NCI-H2171 treated with DMSO at 0.1 percent for 48 hours (cell line): ENCODE results near the gene FAM47A.

Source experiments
- DNase-seq: peaks from one replicate; lab custom pipeline; 2025; lab: John Stamatoyannopoulos, UW

FAM47A gene

GRCh38 chrX:34132028-34132427 is at the start of gene FAM47A:
TSS of gene FAM47A (minus strand) at chrX:34132314. CDS start at chrX:34132278, 36 bp downstream.
- DNase-seq: no peak

GRCh38 chrX:34147345-34147744 is 15.2 kb upstream of the FAM47A start:
- DNase-seq: no peak

- DNase-seq: no peak
These were observed 14.8 kb upstream of the FAM47A start for GRCh38 chrX:34146906-34147305.

- DNase-seq: peak; percentile 66
These were observed 12.1 kb upstream of the FAM47A start for GRCh38 chrX:34144246-34144645.

- DNase-seq: no peak
These were observed 8.7 kb upstream of the FAM47A start for GRCh38 chrX:34140816-34141215.

- no peak for DNase-seq
These were observed 952 bp downstream of the FAM47A start for GRCh38 chrX:34130980-34131744.

- no peak for DNase-seq
These were observed 1.6 kb downstream of the FAM47A start for GRCh38 chrX:34130501-34130900.

GRCh38 chrX:34126011-34126410 is 6.1 kb downstream of the FAM47A start:
- DNase-seq: no peak

GRCh38 chrX:34119122-34119521 is 13.0 kb downstream of the FAM47A start:
- DNase-seq: no peak

GRCh38 chrX:34112459-34112858 is 19.7 kb downstream of the FAM47A start:
- no peak for DNase-seq
